HG03060 (cell line): ENCODE measurements around the gene ZDHHC18.
A peak's percentile ranks its signal among the peaks of the same experiment; 100 is the strongest.
"Not testable (repeated sequence)": the region's sequence is repeated elsewhere in the genome, so short reads cannot be mapped to it uniquely, and the experiment has no call there.

Experiments
- ATAC-seq: cut with Tn5 transposase; IDR thresholded peaks from one replicate; pipeline ENCODE4 v1.9.1; 2021; ENCODE audit warnings: low read depth, moderate number of reproducible peaks; ENCODE audit not compliant: unreplicated experiment

ZDHHC18 gene

GRCh38 chr1:26856604-26857469 is 30.3 kb downstream of the ZDHHC18 start:
- no peak for ATAC-seq

GRCh38 chr1:26857473-26858060 is 31.1 kb downstream of the ZDHHC18 start:
- no peak for ATAC-seq

- no peak for ATAC-seq
These were observed 31.7 kb downstream of the ZDHHC18 start for GRCh38 chr1:26858160-26858559.

- no peak for ATAC-seq
These were observed 32.6 kb downstream of the ZDHHC18 start for GRCh38 chr1:26858891-26859640.

GRCh38 chr1:26861286-26861701 is 34.8 kb downstream of the ZDHHC18 start:
- no peak for ATAC-seq

- no peak for ATAC-seq
These were observed 35.4 kb downstream of the ZDHHC18 start for GRCh38 chr1:26861889-26862378.

- no peak for ATAC-seq
These were observed 36.5 kb downstream of the ZDHHC18 start, which contains the start of gene SFN for GRCh38 chr1:26862781-26863684. TSS of gene SFN (plus strand) at chr1:26863149. CDS start at chr1:26863213, 64 bp downstream.

- no peak for ATAC-seq
These were observed 37.2 kb downstream of the ZDHHC18 start for GRCh38 chr1:26863685-26864077.

GRCh38 chr1:26864610-26865480 is 38.4 kb downstream of the ZDHHC18 start:
- peak; percentile 73 for ATAC-seq

GRCh38 chr1:26873097-26873496 is 46.6 kb downstream of the ZDHHC18 start:
- not testable (repeated sequence) for ATAC-seq

- no peak for ATAC-seq
These were observed 48.4 kb downstream of the ZDHHC18 start for GRCh38 chr1:26874896-26875295.

GRCh38 chr1:26877326-26877725 is 50.8 kb downstream of the ZDHHC18 start:
- ATAC-seq, result no peak

- no peak for ATAC-seq
These were observed 53.3 kb downstream of the ZDHHC18 start for GRCh38 chr1:26879793-26880192.

GRCh38 chr1:26881611-26882010 is 55.1 kb downstream of the ZDHHC18 start:
- not testable (repeated sequence) for ATAC-seq

GRCh38 chr1:26882696-26883463 is 56.4 kb downstream of the ZDHHC18 start:
- ATAC-seq, result no peak

GRCh38 chr1:26887125-26887524 is 60.6 kb downstream of the ZDHHC18 start:
- no peak for ATAC-seq

GRCh38 chr1:26888231-26888630 is 61.7 kb downstream of the ZDHHC18 start:
- ATAC-seq, result no peak
